ENCODE results near the gene KCNK13. TPM values are rescaled to one million over a fixed set of nuclear protein-coding genes. Genes with fewer than 3 reads are reported as not detected.
"Not testable (repeated sequence)": the region's sequence is repeated elsewhere in the genome, so short reads cannot be mapped to it uniquely, and the experiment has no call there.

KCNK13 gene
- 0.62 TPM for total RNA-seq
- long read RNA-seq: 0 reads

GRCh38 chr14:90061685-90062126 is at the start of gene KCNK13:
KCNK13 (plus strand) TSS chr14:90061994; CDS start chr14:90062206, 212 bp downstream.
- no peak for DNase-seq (ENCODE audit: low spot score)
- intact Hi-C loops (cut with DNase I): no loop called here

GRCh38 chr14:90017371-90017770 is 44.4 kb upstream of the KCNK13 start:
- intact Hi-C loops (cut with DNase I): no loop called here

DNA sequence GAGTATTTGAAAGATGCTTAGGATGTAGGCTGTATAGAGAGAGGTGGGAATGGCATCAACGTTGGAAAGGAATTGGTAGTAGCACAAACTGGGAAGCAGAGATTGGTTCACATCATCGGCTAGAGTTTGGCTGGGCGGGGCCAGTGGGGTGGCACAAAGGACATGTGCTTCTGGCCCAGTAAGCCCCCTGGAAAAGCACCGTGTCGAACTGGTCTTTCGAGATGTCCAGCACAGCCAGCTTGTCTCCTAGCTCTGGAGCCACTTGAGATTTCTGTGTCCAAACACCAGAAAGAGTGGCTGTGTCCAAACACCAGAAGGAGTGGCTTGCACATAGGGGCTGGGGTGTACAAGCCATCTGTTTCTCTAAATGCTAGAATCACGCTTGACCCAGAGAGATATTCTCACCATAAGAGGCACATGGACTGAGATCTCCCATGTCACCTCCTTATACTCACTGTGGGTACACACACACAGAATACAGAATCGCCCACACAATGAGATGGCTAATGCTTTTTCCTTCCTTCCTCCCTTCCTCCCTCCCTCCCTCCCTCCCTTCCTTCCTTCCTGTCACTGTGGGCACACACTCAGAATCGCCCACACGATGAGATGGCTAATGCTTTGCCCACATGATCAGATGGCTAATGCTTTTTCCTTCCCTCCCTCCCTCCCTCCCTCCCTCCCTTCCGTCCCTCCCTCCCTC is 41.8 kb upstream of the KCNK13 start:
- intact Hi-C loops (cut with DNase I): no loop called here

More at GRCh38 chr14:90017371-90017770, 44.4 kb upstream of the KCNK13 start:
- DNase-seq (ENCODE audit: low spot score): no peak

DNA sequence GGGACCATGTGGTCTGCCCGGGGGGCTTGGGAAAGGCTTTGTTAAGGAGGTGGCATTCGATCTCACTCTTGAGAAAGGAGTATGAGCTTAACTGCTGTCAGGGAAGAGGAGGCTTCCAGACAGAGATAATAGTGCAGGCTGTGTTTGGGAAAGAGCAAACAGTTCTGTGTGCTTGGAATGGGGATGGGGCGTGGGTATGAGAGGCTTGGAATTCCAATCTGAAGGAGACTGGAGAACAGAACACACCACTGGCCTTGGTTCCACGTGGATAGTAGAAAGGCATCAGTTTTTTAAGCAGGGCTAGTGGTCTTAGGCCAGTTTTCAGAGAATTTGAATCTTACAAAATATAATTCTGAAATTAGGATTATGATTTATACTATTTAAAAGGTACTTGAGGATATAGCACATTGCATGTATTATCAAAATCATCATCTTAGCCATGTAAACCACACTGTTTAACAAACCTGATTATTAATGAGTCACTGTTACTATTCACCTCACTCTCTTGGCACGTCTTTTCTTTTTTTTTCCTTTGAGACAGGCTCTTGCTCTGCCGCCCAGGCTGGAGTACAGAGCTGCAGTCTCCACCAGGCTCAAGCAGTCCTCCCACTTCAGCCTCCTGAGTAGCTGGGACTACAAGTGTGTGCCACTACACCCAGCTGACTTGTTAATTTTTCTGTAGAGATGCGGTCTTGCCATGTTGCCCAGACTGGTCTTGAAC is 38.5 kb upstream of the KCNK13 start:
- no peak for DNase-seq (ENCODE audit: low spot score)
- intact Hi-C loops (cut with DNase I): no loop called here

More for the DNA sequence above, 41.8 kb upstream of the KCNK13 start:
- DNase-seq (ENCODE audit: low spot score): no peak

GRCh38 chr14:90024910-90025309 is 36.9 kb upstream of the KCNK13 start:
- intact Hi-C loops (cut with DNase I): no loop called here
- DNase-seq (ENCODE audit: low spot score): no peak

DNA sequence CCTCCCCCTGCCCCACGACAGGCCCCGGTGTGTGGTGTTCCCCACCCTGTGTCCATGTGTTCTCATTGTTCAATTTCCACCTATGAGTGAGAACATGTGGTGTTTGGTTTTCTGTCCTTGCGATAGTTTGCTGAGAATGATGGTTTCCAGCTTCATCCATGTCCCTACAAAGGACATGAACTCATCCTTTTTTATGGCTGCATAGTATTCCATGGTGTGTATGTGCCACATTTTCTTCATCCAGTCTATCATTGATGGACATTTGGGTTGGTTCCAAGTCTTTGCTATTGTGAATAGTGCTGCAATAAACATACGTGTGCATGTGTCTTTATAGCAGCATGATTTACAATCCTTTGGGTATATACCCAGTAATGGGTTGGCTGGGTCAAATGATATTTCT is 35.2 kb upstream of the KCNK13 start:
- intact Hi-C loops (cut with DNase I); DNase-seq (ENCODE audit: low spot score): not testable (repeated sequence)

DNA sequence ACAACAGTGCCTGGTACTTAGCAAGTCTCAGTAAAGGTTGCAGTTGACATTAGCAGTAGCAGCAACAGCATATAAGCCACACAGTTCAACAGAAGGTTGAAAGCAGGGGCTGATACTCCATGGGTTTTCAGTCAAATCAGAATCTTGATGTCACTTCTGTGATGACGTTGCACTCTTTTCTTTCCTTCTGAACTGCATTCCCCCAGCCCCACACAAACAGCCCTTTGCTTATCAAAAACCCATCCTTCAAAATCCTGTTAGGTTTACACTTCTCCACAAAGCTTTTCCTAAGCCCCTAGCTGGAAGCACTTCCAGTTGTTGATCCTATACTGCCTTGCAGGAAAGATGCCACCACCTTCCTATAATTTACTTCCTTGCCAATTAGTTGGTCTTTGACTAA is 34.0 kb upstream of the KCNK13 start:
- intact Hi-C loops (cut with DNase I): no loop called here

DNA sequence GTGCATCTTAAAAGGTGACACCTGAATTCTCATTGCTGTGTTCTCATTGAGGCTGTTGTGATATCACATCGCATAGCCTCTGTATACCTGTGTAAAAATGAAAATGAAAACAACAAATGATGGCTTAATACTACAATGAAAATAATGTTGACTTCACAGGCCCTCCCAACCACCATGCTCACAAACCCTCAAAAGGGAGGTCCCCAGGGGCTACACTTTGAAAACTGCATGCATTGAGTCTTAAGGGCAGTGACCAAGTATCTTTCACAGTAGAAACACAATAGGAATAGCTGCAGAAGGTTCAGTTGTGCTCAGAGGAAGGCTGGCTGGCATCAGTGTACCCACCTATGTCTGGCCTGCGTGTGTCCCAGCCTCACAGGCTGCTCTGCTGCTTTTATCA is 27.6 kb upstream of the KCNK13 start:
- intact Hi-C loops (cut with DNase I): no loop called here
- DNase-seq (ENCODE audit: low spot score): no peak

More for the DNA sequence above, 34.0 kb upstream of the KCNK13 start:
- DNase-seq (ENCODE audit: low spot score): no peak

DNA sequence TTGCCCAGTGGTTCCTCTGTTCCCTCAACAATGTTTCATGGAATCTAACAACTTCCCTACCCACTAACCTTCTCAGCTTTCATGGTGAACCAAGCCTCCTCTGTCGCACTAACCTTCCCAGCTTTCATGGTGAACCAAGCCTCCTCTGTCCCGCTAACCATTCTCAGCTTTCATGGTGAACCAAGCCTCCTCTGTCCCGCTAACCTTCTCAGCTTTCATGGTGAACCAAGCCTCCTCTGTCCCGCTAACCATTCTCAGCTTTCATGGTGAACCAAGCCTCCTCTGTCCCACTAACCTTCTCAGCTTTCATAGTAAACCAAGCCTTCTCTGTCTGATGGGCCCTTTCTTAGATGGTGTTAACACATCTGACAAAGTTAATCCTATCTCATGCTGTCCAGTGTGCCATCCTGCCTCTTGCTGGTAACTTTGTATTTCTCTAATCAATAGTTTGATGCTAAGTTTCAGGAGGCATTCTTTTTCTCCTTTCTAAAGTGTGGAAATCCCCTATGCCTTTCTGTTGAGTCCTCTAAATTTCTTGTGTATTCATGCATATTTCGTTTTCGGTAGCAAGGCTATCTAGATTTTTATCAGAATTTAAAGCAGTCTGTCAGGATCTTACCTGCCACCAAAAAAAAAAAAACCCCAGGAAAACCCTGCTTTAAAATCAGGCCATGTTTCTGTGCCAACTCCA is 26.8 kb upstream of the KCNK13 start:
- DNase-seq (ENCODE audit: low spot score): no peak
- intact Hi-C loops (cut with DNase I): no loop called here

DNA sequence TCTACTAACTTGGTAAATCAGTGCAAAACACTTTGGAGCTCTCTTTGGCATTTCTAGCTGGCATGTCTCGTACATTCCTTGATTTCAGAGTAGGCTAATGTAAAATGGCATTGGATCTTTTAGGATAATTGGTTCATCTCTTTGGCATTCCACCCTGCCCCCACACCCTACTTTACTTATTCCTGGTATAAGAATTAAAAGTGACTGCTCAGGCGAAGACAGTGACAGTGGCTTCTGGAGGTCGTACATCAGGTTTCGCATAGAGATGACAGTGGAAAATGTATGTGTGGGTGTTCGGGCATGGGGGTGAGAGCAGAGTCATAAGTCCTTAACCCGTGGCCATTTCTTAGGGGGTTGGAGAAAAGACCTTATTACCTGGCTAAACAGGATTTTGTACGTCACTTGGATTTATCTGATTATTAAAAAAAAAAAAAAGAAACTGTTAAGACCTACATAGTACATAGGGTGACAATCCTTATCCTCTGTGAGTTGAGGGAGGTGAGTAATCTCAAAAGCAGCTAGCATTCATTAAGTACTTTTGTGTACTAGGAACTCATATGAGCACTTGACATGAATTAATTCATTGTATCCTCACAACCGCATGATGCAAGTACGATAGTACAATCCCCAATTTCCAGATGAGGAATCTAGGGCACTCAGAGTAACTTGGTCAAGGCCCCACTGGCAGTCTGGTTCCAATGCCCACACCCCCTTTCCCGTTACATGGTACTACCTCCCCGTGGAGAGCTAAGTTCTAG is 22.4 kb upstream of the KCNK13 start:
- no peak for DNase-seq (ENCODE audit: low spot score)
- intact Hi-C loops (cut with DNase I): no loop called here

GRCh38 chr14:90040411-90040810 is 21.4 kb upstream of the KCNK13 start:
- no peak for DNase-seq (ENCODE audit: low spot score)
- intact Hi-C loops (cut with DNase I): no loop called here

- intact Hi-C loops (cut with DNase I): no loop called here
Observed at GRCh38 chr14:90042496-90043252, 19.1 kb upstream of the KCNK13 start.

GRCh38 chr14:90045616-90046015 is 16.2 kb upstream of the KCNK13 start:
- DNase-seq (ENCODE audit: low spot score): no peak
- intact Hi-C loops (cut with DNase I): no loop called here

More at GRCh38 chr14:90042496-90043252, 19.1 kb upstream of the KCNK13 start:
- no peak for DNase-seq (ENCODE audit: low spot score)

DNA sequence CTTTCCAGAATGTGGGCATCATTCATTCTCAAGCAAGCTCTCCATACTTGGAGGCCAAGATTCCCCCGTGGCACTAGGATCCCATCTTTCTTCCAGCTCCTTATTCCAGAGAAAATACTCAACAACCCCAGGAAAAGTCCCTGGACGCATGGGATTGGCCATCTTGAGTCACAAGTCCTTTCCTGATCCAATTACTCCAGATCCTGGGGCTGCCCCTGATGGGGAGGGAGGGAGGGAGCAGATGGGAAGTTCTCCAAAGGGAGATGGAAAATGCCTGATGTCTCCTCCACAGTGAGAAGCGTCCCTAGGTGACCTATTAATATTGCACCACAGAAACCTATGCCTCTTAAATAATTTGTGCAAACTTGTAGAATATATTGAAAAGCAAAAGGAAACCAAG is 12.4 kb upstream of the KCNK13 start:
- DNase-seq (ENCODE audit: low spot score): no peak
- intact Hi-C loops (cut with DNase I): no loop called here

GRCh38 chr14:90050271-90050670 is 11.5 kb upstream of the KCNK13 start:
- intact Hi-C loops (cut with DNase I): loop anchor here (10.0 kb wide), 1 partner anchor 75 kb away; no protein-coding TSS in a partner anchor

GRCh38 chr14:90053044-90053443 is 8.8 kb upstream of the KCNK13 start:
- intact Hi-C loops (cut with DNase I): loop anchor here (10.0 kb wide), 1 partner anchor 78 kb away; no protein-coding TSS in a partner anchor
- no peak for DNase-seq (ENCODE audit: low spot score)

More at GRCh38 chr14:90050271-90050670, 11.5 kb upstream of the KCNK13 start:
- no peak for DNase-seq (ENCODE audit: low spot score)

- DNase-seq (ENCODE audit: low spot score): no peak
- intact Hi-C loops (cut with DNase I): loop anchor here (10.0 kb wide), 1 partner anchor 80 kb away; no protein-coding TSS in a partner anchor
Observed at GRCh38 chr14:90054803-90055202, 7.0 kb upstream of the KCNK13 start.

GRCh38 chr14:90056826-90057225 is 5.0 kb upstream of the KCNK13 start:
- intact Hi-C loops (cut with DNase I): loop anchor here (10.0 kb wide), 1 partner anchor 82 kb away; no protein-coding TSS in a partner anchor
- DNase-seq (ENCODE audit: low spot score): no peak

Measured in cardiac septum (tissue), 1 donor.